Inflammatory macrophage treated with lipopolysaccharide for 1 hour (primary cell): ENCODE data around the gene MAP4K3.
"Not testable (repeated sequence)": the region's sequence is repeated elsewhere in the genome, so short reads cannot be mapped to it uniquely, and the experiment has no call there.

Source experiments
- DNase-seq, 2 donors: peaks; one replicate each; pipeline ENCODE4 v3.0.0-alpha.2; 2020 to 2022

The MAP4K3 gene

DNA sequence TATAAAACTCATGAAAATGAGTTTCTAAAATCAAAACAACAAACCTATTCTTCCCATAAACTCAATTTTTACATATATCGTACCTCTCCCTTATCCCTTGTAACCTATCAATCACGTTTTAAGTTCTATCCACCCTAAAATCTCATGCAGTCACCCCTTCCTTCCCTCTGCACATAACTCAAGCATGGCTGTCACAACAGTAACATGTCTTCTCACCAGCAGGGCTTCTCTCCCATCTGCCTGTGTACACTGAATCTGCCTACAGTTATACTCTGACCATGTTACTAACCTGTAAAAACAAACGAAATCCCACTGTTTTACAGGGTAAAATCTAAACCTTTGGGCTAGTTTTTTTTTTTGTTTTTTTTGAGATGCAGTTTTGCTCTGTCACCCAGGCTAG lies 68.2 kb downstream of the MAP4K3 start:
- DNase-seq, result no peak

- no peak for DNase-seq
Observed at GRCh38 chr2:39368376-39368775, 68.7 kb downstream of the MAP4K3 start.

DNA sequence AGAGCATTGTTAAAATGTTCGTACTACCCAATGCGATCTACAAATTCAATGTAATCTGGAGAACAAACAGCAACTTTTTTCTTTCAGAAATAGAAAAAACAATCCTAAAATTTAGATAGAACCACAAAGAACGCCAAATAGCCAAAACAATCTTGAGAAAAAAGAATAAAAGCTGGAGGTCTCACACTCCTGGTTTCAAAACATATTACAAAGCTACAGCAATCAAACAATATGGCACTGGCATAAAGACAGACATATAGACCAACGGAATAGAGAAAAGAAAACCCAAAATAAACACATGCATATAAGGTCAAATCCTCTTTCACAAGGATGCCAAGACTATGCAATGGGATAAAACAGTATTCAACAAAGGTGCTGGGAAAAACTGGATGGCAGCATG lies 74.5 kb downstream of the MAP4K3 start:
- DNase-seq, result no peak

DNA sequence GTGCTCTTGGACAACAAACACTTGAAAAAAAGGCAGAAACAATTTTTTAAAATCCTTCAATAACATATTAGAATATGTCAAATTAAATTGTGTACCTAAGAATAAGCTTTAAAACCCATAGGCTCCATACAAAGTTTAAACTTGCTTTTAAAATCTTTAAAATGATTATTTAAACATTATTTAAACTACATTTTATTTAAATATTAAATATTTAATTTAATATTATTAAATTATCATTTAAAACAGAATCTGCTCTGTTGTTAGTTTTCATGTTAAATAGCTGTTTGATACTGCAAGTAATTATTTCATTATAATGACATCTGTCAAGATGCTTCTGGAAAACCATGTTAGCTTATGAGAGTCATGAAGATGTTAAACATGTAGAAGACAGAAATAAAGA lies 75.6 kb downstream of the MAP4K3 start:
- no peak for DNase-seq

DNA sequence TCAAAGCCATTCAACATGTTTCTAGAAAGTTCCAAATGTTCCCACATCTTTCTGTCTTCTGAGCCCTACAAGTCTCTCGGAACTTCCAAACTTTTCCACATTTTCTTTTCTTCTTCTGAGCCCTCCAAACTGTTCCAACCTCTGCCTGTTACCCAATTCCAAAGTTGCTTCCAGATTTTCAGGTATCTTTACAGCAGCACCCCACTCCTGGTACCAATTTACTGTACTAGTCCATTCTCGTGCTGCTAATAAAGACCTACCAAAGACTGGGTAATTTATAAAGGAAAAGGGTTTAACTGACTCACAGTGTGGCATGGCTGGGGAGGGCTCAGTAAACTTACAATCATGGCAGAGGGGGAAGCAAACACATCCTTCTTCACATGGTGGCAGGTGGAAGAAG lies 76.7 kb downstream of the MAP4K3 start:
- not testable (repeated sequence) for DNase-seq

- no peak for DNase-seq
Observed at GRCh38 chr2:39359453-39360038, 77.5 kb downstream of the MAP4K3 start.

DNA sequence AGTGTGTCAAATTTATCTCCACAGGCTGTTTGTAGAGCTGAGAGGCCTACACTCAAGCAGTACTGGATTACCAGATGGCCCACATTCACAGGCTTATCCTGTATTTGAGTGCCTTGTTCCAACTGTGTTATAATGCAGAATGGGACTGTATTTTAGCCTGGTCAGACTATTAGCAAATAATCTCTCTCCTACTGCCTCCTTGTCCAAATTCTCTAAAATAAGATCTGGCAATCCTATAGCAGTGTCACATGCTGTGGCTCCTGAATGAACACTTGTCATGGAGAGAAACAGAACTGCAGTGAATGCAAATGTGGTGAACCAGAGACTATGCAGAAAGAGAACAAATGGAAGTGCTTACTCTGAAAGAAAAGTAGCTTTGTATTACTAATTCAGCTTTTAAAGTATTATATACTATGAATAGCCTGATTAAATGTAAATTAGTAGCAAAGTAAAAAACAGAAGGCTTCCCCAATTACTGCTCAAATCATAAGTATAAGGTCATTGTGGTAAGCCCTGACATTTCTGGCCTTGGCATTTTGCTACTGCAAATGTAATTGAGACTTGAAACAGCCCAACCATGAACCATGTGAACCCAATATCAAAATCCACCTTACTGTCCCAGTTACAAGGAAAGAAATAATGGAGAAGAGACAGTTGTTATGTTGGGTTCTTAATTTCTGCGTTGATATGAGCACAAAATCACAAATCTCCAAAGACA lies 80.0 kb downstream of the MAP4K3 start:
- DNase-seq, result peak in 1 of 2 donors; percentile 19

DNA sequence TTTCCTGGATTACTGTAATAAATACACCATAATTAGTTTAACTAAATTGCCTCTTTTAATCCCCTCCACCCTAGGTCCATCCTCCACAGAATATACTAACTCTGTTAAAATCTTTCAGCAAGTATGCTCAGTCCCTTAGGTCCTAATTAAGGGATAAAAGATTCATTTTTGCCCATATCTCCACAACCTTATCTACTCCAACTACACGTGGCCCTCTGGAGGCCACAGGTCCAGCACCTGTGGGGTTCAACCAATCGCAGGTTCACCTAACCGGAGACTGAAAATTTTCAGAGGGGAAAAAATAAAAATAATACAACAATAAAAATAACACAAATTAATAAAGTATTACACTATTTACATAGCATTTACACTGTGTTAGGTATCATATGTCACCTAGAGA lies 86.4 kb downstream of the MAP4K3 start:
- DNase-seq, result no peak

DNA sequence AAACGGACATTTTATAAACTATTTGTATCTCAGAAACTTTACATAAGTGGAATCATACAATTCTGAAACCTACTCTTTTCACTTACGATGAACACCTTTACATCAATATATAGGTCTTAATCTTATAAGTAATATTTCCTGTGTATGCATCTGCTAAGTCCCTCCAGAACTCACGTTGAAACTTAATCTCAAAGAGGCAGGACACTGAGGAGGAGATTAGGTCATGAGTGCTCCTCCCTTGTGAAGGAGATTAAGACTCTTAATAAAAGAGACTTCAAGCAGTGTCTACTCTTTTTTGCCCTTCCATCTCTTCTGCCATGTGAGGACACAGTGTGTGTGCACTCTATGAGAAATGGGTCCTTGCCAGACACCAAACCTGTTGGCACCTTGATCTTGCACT lies 98.6 kb downstream of the MAP4K3 start:
- no peak for DNase-seq

GRCh38 chr2:39335930-39336329 lies 101.2 kb downstream of the MAP4K3 start:
- DNase-seq, result no peak

DNA sequence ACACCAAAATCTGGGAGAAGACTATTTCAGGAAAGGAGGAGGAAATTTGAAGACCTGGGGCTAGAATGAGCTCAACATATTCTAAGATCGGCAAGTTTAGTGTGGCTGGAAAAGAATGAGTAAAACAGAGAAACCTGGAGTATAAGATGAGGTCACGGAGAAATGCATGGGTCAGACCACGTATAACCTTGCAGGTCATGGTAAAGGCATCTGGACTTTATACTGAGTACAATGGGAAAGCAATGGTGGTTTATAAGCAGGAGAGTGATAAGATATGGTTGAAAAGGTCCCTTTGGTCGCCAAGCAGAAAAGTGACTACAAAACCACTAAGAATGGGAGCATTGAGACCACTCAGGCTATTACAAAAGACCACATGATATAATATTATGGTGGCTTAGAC lies 102.1 kb downstream of the MAP4K3 start:
- DNase-seq, result no peak

- DNase-seq, result no peak
Observed at GRCh38 chr2:39334529-39334928, 102.6 kb downstream of the MAP4K3 start.

DNA sequence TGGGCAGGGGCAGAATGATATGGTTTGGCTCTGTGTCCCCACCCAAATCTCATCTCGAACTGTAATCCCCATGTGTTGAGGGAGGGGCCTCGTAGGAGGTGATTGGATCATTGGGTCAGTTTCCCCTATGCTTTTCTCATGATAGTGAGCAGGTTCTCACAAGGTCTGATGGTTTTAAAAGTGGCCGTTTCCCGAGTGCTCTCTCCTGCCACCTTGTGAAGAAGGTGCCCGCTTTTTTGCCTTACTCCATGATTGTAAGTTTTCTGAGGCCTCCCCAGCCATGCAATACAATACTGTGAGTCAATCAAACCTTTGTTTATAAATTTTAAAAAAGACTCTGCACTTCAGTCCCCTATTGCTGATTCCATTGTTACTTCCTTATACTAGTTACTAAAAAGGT lies 110.4 kb downstream of the MAP4K3 start:
- no peak for DNase-seq

DNA sequence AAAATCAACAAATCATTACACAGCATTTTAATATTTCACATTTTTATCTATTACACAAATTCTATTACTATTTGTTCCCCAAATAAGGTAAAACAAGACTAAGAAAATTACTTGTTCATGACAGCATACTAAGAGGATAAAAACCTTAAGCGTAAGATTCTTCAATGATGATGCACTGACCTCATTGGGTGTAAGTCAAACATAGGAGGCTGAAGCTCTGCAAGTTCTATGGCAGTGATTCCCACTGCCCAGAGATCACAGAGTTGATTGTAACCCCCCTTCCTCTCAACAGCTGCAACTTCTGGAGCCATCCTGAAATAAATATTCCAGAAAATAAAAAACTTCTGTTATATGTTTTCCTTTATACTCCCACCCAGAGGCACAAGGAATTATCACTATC lies 111.1 kb downstream of the MAP4K3 start:
- DNase-seq, result no peak

GRCh38 chr2:39321056-39322035 lies 115.7 kb downstream of the MAP4K3 start:
- DNase-seq, result not testable (repeated sequence)

DNA sequence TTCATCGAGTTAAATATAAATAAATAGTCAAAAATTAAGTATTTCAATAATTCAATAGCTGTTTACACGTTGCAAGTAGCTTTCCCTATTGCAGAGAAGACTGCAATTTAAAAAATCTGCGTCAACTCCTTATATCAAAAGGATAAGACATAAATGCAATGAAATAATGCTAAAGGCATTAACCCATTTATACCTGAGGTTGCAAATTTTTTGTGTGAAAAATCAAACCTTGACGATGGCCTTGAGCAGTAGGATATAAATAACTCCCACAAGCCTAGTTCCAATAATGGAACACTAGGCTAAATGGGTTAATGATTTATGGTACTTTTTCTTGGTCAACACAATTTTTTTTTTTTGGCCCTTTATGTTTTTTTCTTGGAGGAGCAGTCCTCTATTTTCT lies 116.9 kb downstream of the MAP4K3 start:
- DNase-seq, result no peak

- no peak for DNase-seq
Observed at GRCh38 chr2:39313575-39313974, 123.5 kb downstream of the MAP4K3 start.

- DNase-seq, result no peak
Observed at GRCh38 chr2:39311469-39311868, 125.6 kb downstream of the MAP4K3 start.

DNA sequence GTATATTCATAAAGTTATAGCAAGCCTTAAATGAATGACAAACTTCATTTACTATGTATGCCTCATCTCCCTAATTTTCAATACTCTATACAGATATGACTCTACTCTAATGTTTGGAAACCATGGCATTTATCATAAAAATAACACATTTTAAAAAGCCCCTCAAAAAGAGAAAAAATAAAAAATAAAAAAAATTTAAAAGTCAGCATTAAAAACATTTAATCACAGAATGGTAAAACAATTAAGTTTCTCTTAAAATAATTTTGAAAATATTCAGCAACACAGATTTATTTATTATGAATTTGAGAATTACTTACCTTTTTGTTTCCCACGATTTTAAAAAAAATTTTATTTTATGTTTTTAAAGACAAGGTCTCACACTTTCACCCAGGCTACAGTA lies 128.3 kb downstream of the MAP4K3 start:
- DNase-seq, result no peak

DNA sequence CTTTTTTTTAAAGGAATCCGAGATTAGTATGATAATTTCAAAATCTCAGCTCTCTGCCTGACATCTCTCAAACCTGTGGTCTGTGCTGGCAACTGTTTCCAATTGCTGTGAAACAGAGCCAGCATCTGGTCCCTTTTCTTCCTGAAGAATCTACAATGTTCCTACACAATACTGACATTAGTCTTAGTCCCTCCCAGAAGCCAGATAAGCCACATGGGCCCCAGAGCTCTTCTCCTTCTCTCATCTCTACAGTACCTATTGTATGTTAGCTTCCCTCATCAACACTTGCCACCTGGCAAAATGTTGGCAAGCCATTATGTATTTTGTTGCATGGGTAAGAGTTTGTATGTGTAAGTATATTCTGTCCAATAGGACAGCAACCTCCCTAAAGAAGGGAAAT lies 130.5 kb downstream of the MAP4K3 start:
- DNase-seq, result no peak

GRCh38 chr2:39304729-39305128 lies 132.4 kb downstream of the MAP4K3 start:
- no peak for DNase-seq

DNA sequence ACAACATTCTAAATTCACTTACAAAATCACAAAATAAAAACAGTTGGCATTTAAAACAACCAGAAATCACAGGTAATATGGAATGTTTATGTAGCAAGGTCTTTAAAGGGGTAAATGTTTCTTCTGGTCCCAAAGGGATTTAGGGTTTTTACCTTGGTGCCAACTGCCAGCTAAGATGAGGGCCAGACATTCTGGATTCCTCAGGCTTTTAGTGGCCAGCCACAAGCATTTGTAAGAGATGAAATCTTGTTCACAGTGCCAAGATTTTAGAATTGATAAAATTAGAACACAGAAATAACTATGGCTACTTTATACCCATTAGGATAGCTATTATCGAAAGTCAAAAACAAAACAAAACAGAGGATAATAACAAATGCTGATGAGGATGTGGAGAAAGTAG lies 132.9 kb downstream of the MAP4K3 start:
- no peak for DNase-seq

- no peak for DNase-seq
Observed at GRCh38 chr2:39301352-39301751, 135.7 kb downstream of the MAP4K3 start.
